Measurements from ENCODE around the gene ANTXRL.
"Not testable (repeated sequence)": the region's sequence is repeated elsewhere in the genome, so short reads cannot be mapped to it uniquely, and the experiment has no call there.

Gene ANTXRL

DNA sequence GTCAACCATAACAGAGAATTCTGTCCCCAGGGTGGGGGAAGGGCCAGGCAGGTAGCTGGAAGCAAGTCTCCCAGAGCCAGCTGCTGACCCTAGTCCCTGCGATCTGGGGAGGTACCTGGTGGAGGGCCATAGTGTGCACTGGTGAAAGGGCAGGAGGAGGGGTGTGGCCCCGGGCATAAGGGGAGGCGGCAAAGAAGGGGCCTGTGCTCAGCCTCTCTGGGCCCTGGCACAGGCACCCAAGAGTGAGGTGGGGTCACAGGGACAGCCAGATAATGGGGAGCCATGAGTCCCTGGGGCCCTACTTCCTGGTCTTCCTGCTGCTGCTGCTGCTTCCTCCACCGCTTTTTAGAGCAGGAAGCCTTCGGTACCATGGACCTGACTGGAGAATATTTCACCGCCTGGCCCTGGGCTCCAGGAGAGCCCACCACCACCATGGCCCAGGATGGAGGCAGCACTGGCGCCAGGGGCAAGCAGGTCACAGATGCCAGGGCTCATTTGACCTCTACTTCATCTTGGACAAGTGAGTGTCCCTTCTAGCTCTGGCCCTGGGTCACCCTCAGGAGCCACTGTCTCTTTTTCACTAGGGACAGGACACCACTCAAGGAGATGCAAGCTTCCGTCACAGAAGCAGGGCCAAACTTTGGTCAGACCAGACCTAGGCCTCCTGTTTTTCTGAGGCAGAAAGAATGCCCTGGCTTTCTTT is at the start of gene ANTXRL:
ANTXRL (plus strand) TSS at position 7 of the 703 bp plus-strand sequence; CDS start at position 273, 266 bp downstream.
- DNase-seq (ENCODE audit: low read depth in 3 of 3), result no peak

DNA sequence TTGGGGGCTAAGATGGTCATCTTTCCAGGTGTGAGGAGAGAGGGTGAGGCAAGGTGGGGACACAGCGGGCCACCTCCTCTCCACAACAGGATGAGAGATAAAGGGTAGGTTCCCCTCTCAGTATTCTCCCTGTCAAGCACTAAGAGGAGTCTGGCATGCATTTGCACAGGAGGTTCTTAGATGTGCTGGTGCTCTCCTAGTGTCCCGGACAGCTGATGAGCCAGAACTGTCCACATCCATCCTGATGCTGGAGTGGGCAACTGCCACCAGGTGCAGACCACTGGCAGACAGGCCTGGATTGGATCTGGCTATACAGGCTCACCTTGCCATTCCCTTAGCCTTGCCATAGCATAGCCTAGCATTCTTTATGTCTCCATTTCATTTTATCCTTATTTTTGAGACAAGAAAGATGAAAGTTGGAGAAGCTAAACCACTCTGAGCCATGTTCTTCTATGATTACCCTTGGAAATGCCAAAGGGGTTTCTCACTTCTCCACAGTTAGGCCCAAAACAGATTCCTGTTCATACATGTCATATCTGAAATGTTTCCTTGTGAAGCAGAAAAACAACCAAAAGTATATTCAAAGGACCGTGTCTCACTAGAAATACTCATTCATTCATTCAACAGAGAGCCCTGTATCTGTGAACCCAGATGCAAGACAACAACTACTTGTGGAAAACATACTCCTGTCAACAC is 48.8 kb upstream of the ANTXRL start:
- DNase-seq (ENCODE audit: low read depth in 3 of 3), result no peak

- DNase-seq (ENCODE audit: low read depth in 3 of 3), result no peak
These were observed 47.5 kb upstream of the ANTXRL start for GRCh38 chr10:46239247-46239646.

DNA sequence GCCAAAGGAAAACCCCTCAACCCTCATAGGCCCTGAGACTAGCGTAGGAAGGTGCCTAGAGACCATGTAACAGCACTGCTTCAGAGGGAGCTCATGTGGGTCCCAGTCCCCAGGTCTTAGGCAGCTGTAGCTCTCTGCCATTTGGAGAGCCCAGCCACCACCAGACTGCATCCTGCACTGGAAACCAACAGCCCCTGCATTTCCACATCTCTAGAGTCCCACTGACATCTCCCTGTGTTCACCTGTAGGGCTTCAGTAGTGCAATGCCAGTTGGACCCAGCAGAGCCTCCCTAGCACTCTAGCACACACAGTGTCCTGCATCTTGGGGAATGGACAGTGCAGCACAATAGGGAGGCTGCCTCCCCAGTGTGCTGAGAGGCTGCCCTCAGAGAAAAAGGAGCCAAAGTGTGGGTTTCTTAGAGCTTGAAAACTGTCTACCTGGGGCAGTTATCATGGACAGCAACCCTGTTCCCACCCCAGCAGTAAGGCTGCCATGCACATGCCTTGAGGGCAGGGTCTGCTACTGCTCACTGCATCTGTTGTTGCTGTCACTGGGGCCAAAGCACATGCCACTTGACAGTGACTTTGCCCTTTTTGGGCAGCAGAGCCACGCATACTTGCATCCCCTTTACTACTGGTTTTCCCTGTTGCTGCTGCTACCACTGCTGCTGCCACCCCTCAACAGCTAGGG is 46.7 kb upstream of the ANTXRL start:
- no peak for DNase-seq (ENCODE audit: low read depth in 3 of 3)

GRCh38 chr10:46240684-46241565 is 45.9 kb upstream of the ANTXRL start:
- no peak for DNase-seq (ENCODE audit: low read depth in 3 of 3)

- DNase-seq (ENCODE audit: low read depth in 3 of 3), result no peak
These were observed 41.4 kb upstream of the ANTXRL start for GRCh38 chr10:46245381-46245900.

GRCh38 chr10:46246400-46247180 is 40.2 kb upstream of the ANTXRL start:
- DNase-seq (ENCODE audit: low read depth in 3 of 3), result not testable (repeated sequence)

DNA sequence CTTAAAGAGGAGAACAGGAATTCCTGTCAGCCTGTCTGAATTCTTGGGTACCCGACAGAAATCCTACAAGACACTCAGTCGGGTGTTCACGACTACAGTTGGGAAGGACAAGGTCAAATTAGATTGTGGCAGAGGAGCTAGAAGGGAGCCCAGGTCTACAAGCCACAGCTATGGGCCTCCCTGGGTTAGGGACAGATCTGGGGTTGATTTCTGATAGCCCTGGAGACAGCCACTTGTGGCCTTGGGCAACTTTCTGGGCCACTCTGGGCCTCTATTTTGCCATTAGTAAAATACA is 39.7 kb upstream of the ANTXRL start:
- no peak for DNase-seq (ENCODE audit: low read depth in 3 of 3)

- no peak for DNase-seq (ENCODE audit: low read depth in 3 of 3)
These were observed 38.8 kb upstream of the ANTXRL start for GRCh38 chr10:46247808-46248569.

GRCh38 chr10:46248651-46249146 is 38.1 kb upstream of the ANTXRL start:
- no peak for DNase-seq (ENCODE audit: low read depth in 3 of 3)

DNA sequence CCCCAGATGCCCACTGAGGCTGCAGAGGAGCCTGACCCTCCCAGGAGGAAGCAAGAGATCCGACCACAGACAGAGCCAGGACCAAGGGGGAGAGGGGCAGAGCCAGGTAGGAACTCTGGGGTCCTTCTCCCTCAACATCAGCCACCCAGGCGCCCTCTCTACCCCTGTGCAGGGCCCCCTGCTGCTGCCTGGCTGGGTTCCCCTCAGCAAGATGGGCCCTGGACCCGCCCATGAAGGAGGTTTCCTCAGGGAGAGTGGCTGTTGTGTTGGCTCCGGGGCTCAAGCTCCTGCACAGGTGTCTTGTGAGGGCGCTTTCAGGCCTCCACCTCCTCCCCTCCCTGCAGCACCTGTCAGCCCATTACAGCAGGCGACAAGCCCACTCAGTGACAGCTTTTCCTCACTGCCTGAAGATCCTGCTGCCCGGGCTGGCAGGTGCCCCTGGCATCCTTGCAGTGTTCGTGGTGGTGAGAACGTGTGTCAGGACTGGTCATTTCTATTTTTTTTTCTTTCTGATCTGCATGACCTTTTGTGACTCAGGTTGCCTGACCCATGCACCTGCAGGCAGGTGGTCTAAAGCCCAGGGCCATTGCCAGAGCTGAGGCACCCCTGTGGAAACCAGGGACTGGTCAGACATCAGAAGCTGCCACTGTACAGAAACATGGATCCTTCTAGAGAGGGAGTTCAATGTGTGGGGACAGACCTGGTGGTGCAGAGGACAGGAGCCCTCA is 37.0 kb upstream of the ANTXRL start:
- DNase-seq (ENCODE audit: low read depth in 3 of 3), result not testable (repeated sequence)

DNA sequence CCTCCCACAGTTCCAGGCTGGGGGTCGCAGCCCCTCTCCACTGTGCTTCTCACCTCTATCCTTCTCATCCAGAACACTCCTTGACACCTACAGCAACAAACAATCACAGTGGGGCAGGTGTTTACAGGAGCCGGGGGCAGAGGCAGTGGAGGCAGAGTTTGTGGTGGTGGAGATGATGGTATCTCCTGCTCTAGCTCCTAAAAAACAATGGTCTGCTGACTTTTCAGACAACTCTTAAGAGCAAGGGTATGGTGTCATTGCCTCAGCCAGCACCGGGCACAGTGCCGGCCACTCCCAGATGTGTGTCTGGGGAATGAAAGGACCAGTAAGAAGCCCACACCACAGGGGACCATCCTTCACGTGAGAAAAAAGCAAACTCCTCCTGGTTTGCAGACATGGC is 36.3 kb upstream of the ANTXRL start:
- DNase-seq (ENCODE audit: low read depth in 3 of 3), result no peak

GRCh38 chr10:46250898-46251856 is 35.6 kb upstream of the ANTXRL start:
- DNase-seq (ENCODE audit: low read depth in 3 of 3), result no peak

GRCh38 chr10:46251857-46252847 is 34.6 kb upstream of the ANTXRL start:
- DNase-seq (ENCODE audit: low read depth in 3 of 3), result no peak

DNA sequence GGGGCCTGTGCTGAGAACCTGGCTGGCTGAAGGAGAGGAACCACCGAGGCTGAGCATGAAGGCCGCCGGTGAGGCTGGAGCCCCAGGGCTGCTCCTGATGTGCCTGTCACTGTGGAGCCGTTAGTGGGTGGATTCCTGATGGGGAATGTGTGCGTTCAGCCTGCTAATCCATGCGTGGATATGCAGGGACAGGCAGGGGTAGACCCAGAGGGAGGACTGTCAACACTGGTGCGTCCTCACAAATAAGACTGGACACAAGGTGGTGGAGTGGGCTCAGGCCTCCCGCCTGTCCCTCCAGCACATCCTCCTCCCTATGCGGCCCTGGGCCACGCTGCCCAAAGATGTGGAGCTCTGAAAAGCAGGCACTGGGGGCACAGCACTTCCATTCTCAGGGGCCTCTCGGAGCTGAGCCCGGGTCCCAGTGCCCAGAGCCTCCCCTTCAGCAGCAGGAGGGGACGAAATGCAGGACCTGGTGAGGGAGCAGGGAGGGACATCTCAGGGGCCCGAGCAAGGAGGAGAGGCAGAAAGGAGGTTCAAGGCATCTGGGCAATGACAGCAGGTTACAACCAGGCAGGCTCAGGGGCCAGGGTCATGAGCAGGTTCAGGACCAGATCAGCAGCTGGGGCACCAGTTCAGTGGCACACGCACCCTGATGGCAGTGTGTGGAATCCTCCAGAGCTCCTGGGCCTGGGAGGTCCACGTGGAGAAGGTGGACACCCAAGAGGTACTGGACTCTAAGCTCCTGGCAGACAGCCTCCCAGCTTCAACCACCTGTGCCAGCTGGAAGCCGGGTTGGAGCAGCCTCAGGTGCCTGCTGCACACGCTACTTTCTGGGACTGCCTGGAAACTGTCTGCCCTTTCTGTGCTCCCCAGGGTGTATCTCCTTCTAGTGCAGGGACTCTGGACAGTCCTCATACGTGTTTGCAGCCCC is 33.5 kb upstream of the ANTXRL start:
- no peak for DNase-seq (ENCODE audit: low read depth in 3 of 3)

- DNase-seq (ENCODE audit: low read depth in 3 of 3), result no peak
These were observed 32.8 kb upstream of the ANTXRL start for GRCh38 chr10:46254007-46254383.

Data from stimulated activated CD4-positive, alpha-beta T cell treated with anti-CD3 and anti-CD28 coated beads, TNF-alpha, amount 100 ng/mL, for 24 hours (primary cell).